SK-N-SH treated with all-trans-retinoic acid at 6 μM for 48 hours (cell line): ENCODE results near the gene ETNK2.

Experiments used
- ATAC-seq: fragments of 200-7000 bp; cut with Tn5 transposase; 3 replicates; pipeline ENCODE4 v1.9.1; 2020; ENCODE audit warnings: mild to moderate bottlenecking, moderate library complexity
- ARNTL ChIP-seq: fragments of 450-650 bp; formaldehyde crosslinking; IDR thresholded peaks from 2 replicates; pipeline ENCODE4 v1.5.0; 2020; ENCODE audit warnings: low read depth, mild to moderate bottlenecking, moderate library complexity, borderline replicate concordance
- CREB5 ChIP-seq: fragments of 250-450 bp; sonication (Bioruptor Pico); IDR thresholded peaks from 2 replicates; pipeline ENCODE4 v1.5.1; 2020; ENCODE audit warnings: low read depth, mild to moderate bottlenecking, moderate library complexity
- CSDC2 ChIP-seq: fragments of 250-450 bp; sonication (Bioruptor Pico); IDR thresholded peaks from 2 replicates; pipeline ENCODE4 v1.5.0; 2020; ENCODE audit warnings: mild to moderate bottlenecking, moderate library complexity
- CSRNP3 ChIP-seq: fragments of 250-450 bp; sonication (Bioruptor Pico); IDR thresholded peaks from 2 replicates; pipeline ENCODE4 v1.5.1; 2021; ENCODE audit warnings: mild to moderate bottlenecking, moderate library complexity
- ESRRG ChIP-seq: fragments of 250-450 bp; sonication (Bioruptor Pico); IDR thresholded peaks from 2 replicates; pipeline ENCODE4 v1.6.1; 2021; ENCODE audit warnings: mild to moderate bottlenecking
- GLIS3 ChIP-seq: fragments of 250-450 bp; sonication (Bioruptor Pico); IDR thresholded peaks from 2 replicates; pipeline ENCODE4 v1.5.0; 2020; ENCODE audit warnings: mild to moderate bottlenecking, moderate library complexity
- OSR1 ChIP-seq: fragments of 250-450 bp; sonication (Bioruptor Pico); IDR thresholded peaks from 2 replicates; pipeline ENCODE4 v1.8.0; 2022; ENCODE audit warnings: moderate library complexity, mild to moderate bottlenecking, inconsistent platforms
- PATZ1 ChIP-seq: fragments of 250-450 bp; sonication (Bioruptor Pico); IDR thresholded peaks from 2 replicates; pipeline ENCODE4 v1.8.0; 2020; ENCODE audit warnings: mild to moderate bottlenecking, moderate library complexity, borderline replicate concordance
- PPARA ChIP-seq: fragments of 250-450 bp; sonication (Bioruptor Pico); IDR thresholded peaks from 2 replicates; pipeline ENCODE4 v1.5.0; 2020; ENCODE audit warnings: mild to moderate bottlenecking, borderline replicate concordance
- SNAI2 ChIP-seq: fragments of 250-450 bp; sonication (Bioruptor Pico); IDR thresholded peaks from 2 replicates; pipeline ENCODE4 v1.5.0; 2020; ENCODE audit warnings: mild to moderate bottlenecking, moderate library complexity
- TCF4 ChIP-seq: fragments of 250-450 bp; sonication (Bioruptor Pico); IDR thresholded peaks from 2 replicates; pipeline ENCODE4 v1.8.0; 2021; ENCODE audit warnings: mild to moderate bottlenecking, moderate library complexity, borderline replicate concordance
- TOX ChIP-seq: fragments of 250-450 bp; sonication (Bioruptor Pico); IDR thresholded peaks from 2 replicates; pipeline ENCODE4 v1.8.0; 2021; ENCODE audit warnings: mild to moderate bottlenecking, moderate library complexity, borderline replicate concordance
- TSHZ2 ChIP-seq: fragments of 250-450 bp; sonication (Bioruptor Pico); IDR thresholded peaks from 2 replicates; pipeline ENCODE4 v1.5.0; 2020; ENCODE audit warnings: mild to moderate bottlenecking, moderate library complexity
- ZC3H10 ChIP-seq: fragments of 250-450 bp; sonication (Bioruptor Pico); IDR thresholded peaks from 2 replicates; pipeline ENCODE4 v1.5.1; 2021; ENCODE audit warnings: mild to moderate bottlenecking, moderate library complexity
- ZFP30 ChIP-seq: fragments of 450-650 bp; formaldehyde crosslinking; IDR thresholded peaks from 2 replicates; pipeline ENCODE4 v1.5.0; 2022; ENCODE audit warnings: mild to moderate bottlenecking, moderate library complexity
- ZNF565 ChIP-seq: fragments of 450-650 bp; formaldehyde crosslinking; conservative IDR thresholded peaks from 2 replicates; pipeline ENCODE4 v1.5.0; 2020; ENCODE audit warnings: low read depth, mild to moderate bottlenecking, moderate library complexity
- ZNF70 ChIP-seq: fragments of 450-650 bp; formaldehyde crosslinking; IDR thresholded peaks from 2 replicates; pipeline ENCODE4 v1.5.0; 2020; ENCODE audit warnings: mild to moderate bottlenecking, moderate library complexity
- ZNF8 ChIP-seq: fragments of 450-650 bp; formaldehyde crosslinking; IDR thresholded peaks from 2 replicates; pipeline ENCODE4 v1.5.0; 2020; ENCODE audit warnings: mild to moderate bottlenecking, moderate library complexity

Gene ETNK2

GRCh38 chr1:204128964-204129896 lies 22.6 kb downstream of the ETNK2 start:
- ATAC-seq = peak; percentile 80
- TF ChIP-seq TOX (CRISPR knock-in tag) (no peak), CSDC2 (CRISPR knock-in tag) (no peak), ZC3H10 (CRISPR knock-in tag) (no peak), PATZ1 (CRISPR knock-in tag) (no peak), ARNTL (CRISPR knock-in tag) (no peak), CSRNP3 (no peak), CREB5 (no peak), ESRRG (CRISPR knock-in tag) (no peak), ZNF8 (CRISPR knock-in tag) (no peak), TSHZ2 (no peak), SNAI2 (CRISPR knock-in tag) (no peak), ZNF70 (CRISPR knock-in tag) (no peak), GLIS3 (CRISPR knock-in tag) (no peak)

DNA sequence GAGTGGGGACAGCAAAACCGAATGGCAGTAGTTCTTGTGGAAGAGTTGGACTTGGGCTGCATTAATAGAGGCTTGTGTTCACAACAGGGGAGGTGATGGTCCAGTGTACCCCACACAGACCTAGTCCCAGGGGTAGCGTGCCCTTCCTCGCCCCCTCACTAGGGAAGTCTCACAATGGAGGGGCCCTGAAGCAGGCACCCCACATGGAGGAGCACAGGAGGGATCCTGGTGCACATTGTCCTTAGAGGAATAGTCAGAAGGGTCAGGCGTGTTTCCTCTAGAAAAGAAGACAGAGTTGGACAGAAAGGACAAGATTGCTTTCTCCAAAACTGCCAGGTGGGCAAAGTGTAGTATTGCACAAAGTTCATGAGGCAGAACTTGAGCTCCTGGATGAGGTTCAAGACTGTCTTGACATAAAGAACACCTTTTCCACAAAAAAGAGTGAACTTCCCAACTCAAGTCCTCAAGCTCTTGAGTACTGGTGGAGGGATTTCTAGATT lies 23.3 kb downstream of the ETNK2 start:
- no peak; the same call in 2 of the 3 replicates for ATAC-seq

GRCh38 chr1:204127597-204128242 lies 24.1 kb downstream of the ETNK2 start:
- ATAC-seq = peak; percentile 45
- TF ChIP-seq OSR1 = no peak
- no peak for TF ChIP-seq PPARA (CRISPR knock-in tag)
- no peak for TF ChIP-seq ZFP30 (CRISPR knock-in tag)
- no peak for TF ChIP-seq ZNF8 (CRISPR knock-in tag)
- TF ChIP-seq ZNF565 (CRISPR knock-in tag) = no peak
- TF ChIP-seq GLIS3 (CRISPR knock-in tag) = no peak
- no peak for TF ChIP-seq PATZ1 (CRISPR knock-in tag)
- TF ChIP-seq TCF4 (CRISPR knock-in tag) = no peak
- no peak for TF ChIP-seq TOX (CRISPR knock-in tag)
- TF ChIP-seq ESRRG (CRISPR knock-in tag) = no peak

More for the DNA sequence above, 23.3 kb downstream of the ETNK2 start:
- no peak for TF ChIP-seq CSRNP3
- peak; percentile 89 for TF ChIP-seq ZNF70 (CRISPR knock-in tag)
- TF ChIP-seq, all 23 proteins: peak for 1
